ENCODE results near the gene ARNT2. TPM values are rescaled to one million over a fixed set of nuclear protein-coding genes. Genes with fewer than 3 reads are reported as not detected.

Gene ARNT2
- total and polyA plus RNA-seq, 12 donors = 2.0 to 6.4 (median 3.5) TPM

GRCh38 chr15:80405554-80405850, 1.3 kb downstream of the ARNT2 start:
- intact Hi-C loops (cut with DNase I) = no loop called here
- TF ChIP-seq POLR2A (IDR thresholded peaks at IDR 0.05) (no peak), CTCF (IDR thresholded peaks at IDR 0.05) (no peak)
- no peaks in the 10 kb centered on the region for H3K27me3 ChIP-seq
- 76 to 89% (median 81%) methylated on average over 4 of the region's 4 CpGs for WGBS, 4 donors
- H3K36me3 ChIP-seq (replicated peaks in 1 of 2) = no peaks in the 10 kb centered on the region
- no peak overlapping the region for H3K4me3 ChIP-seq
- DNase-seq = no peak
- no peak overlapping the region for H3K27ac ChIP-seq
- no peaks in the 10 kb centered on the region for H3K9me3 ChIP-seq (replicated peaks in 1 of 3)
- H3K4me1 ChIP-seq (replicated peaks in 1 of 2) = peaks cover 0 to 6% of the 10 kb centered on the region in 2 donors

- intact Hi-C loops (cut with DNase I) = no loop called here
- H3K4me3 ChIP-seq = no peak overlapping the region
- WGBS, 4 donors = 81 to 96% (median 90%) methylated on average over 2 of the region's 2 CpGs
- no peaks in the 10 kb centered on the region for H3K9me3 ChIP-seq (replicated peaks in 1 of 3)
- no peak for DNase-seq
- no peaks in the 10 kb centered on the region for H3K36me3 ChIP-seq (replicated peaks in 1 of 2)
- no peak overlapping the region for H3K27ac ChIP-seq
- peaks cover 0 to 6% of the 10 kb centered on the region in 2 donors for H3K4me1 ChIP-seq (replicated peaks in 1 of 2)
- TF ChIP-seq POLR2A (IDR thresholded peaks at IDR 0.05) = no peak
- TF ChIP-seq CTCF (IDR thresholded peaks at IDR 0.05) = no peak
- H3K27me3 ChIP-seq = no peaks in the 10 kb centered on the region
These were observed 1.8 kb downstream of the ARNT2 start for GRCh38 chr15:80405970-80406369.

- no peak for TF ChIP-seq POLR2A (IDR thresholded peaks at IDR 0.05)
- TF ChIP-seq CTCF (IDR thresholded peaks at IDR 0.05) = no peak
- intact Hi-C loops (cut with DNase I) = no loop called here
- H3K27me3 ChIP-seq = no peaks in the 10 kb centered on the region
- no peak overlapping the region for H3K27ac ChIP-seq
- no peaks in the 10 kb centered on the region for H3K4me1 ChIP-seq (replicated peaks in 1 of 2)
- H3K36me3 ChIP-seq (replicated peaks in 1 of 2) = no peaks in the 10 kb centered on the region
- no peak overlapping the region for H3K4me3 ChIP-seq
- 56 to 83% (median 80%) methylated on average over 1 of the region's 1 CpG; no CpG with 5 or more reads in 1 of the 4 donors for WGBS, 4 donors
- no peak for DNase-seq
- no peaks in the 10 kb centered on the region for H3K9me3 ChIP-seq (replicated peaks in 1 of 3)
These were observed 7.7 kb downstream of the ARNT2 start for GRCh38 chr15:80411788-80412288.

GRCh38 chr15:80414546-80415357, 10.6 kb downstream of the ARNT2 start:
- DNase-seq = no peak
- Histone ChIP-seq H3K9me3 (replicated peaks in 1 of 3) (no peaks in the 10 kb centered on the region), H3K36me3 (replicated peaks in 1 of 2) (no peaks in the 10 kb centered on the region), H3K4me3 (no peak overlapping the region), H3K27me3 (no peaks in the 10 kb centered on the region), H3K27ac (no peak overlapping the region), H3K4me1 (replicated peaks in 1 of 2) (no peaks in the 10 kb centered on the region)
- 86 to 90% (median 88%) methylated on average over 7 of the region's 7 CpGs for WGBS, 4 donors
- intact Hi-C loops (cut with DNase I) = no loop called here
- TF ChIP-seq CTCF (IDR thresholded peaks at IDR 0.05) (no peak), POLR2A (IDR thresholded peaks at IDR 0.05) (no peak)
